ENCODE measurements around the gene SIM1. TPM values are rescaled to one million over a fixed set of nuclear protein-coding genes. Genes with fewer than 3 reads are reported as not detected.
A peak's percentile ranks its signal among the peaks of the same experiment; 100 is the strongest.

The SIM1 gene
- not detected for total RNA-seq

- DNase-seq (ENCODE audit: low spot score) (no peak), ATAC-seq (ENCODE audit: insufficient number of reproducible peaks, low FRiP score, low read depth) (no peak)
- peak within 1 kb of the TSS; percentile 43 for H3K4me3 ChIP-seq
- H3K27ac ChIP-seq = no peak within 1 kb of the TSS
- peaks cover 3 to 16% of the 10 kb centered on the region in 2 donors for H3K4me1 ChIP-seq (ENCODE audit: control insufficient read depth in 1 of 2, low read depth in 2 of 2)
- no peak for TF ChIP-seq CTCF (IDR thresholded peaks at IDR 0.05)
- H3K36me3 ChIP-seq = no peaks in the 10 kb centered on the region
- H3K27me3 ChIP-seq (replicated peaks; ENCODE audit: insufficient read depth) = peaks cover 72% of the 10 kb centered on the region
- H3K9me3 ChIP-seq = no peaks in the 10 kb centered on the region
Measured at GRCh38 chr6:100464903-100465700, at the start of gene SIM1. Gene SIM1 (minus strand): TSS chr6:100464921. CDS start chr6:100463468, 1,453 bp downstream.

DNA sequence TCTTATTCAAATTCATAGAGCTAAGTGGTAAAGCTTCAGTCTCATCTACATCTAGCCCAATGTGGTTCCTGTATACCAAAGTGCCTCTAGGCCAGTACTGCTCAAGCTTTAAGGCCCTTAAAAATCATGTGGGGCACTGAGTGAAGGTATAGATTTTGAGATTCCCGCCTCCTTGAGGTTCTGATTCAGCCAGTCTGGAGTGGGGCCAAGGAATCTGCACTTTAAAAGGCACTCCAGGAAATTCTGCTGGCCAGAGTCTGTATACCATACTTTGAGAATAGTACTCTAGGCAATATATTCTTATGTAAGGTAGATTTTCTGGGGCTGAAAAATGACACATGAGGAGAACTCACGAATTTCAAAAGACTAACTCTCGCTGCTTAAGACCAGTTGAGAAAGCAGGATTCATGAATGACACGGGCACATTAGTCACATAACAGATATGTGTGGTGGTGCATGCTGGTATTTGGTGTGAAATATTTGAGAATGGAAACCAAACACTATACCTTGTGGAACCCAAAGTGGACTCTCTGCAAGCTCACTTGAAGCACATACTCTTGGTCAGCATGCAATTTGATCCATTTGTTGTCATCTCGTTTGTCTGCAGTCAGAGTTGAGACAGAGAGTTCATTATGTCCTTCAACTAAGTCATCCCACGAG, 47.6 kb upstream of the SIM1 start:
- no peaks in the 10 kb centered on the region for H3K27me3 ChIP-seq (replicated peaks; ENCODE audit: insufficient read depth)
- no peaks in the 10 kb centered on the region for H3K9me3 ChIP-seq
- no peak overlapping the region for H3K27ac ChIP-seq
- no peak overlapping the region for H3K4me3 ChIP-seq
- H3K4me1 ChIP-seq (ENCODE audit: control insufficient read depth in 1 of 2, low read depth in 2 of 2) = no peaks in the 10 kb centered on the region
- H3K36me3 ChIP-seq = peaks cover 17% of the 10 kb centered on the region
- DNase-seq (ENCODE audit: low spot score) = no peak
- ATAC-seq (ENCODE audit: insufficient number of reproducible peaks, low FRiP score, low read depth) = no peak
- no peak for TF ChIP-seq CTCF (IDR thresholded peaks at IDR 0.05)

GRCh38 chr6:100509101-100509500, 44.4 kb upstream of the SIM1 start:
- H3K4me3 ChIP-seq = no peak overlapping the region
- no peak for ATAC-seq (ENCODE audit: insufficient number of reproducible peaks, low FRiP score, low read depth)
- no peaks in the 10 kb centered on the region for H3K9me3 ChIP-seq
- no peak for TF ChIP-seq CTCF (IDR thresholded peaks at IDR 0.05)
- no peak for DNase-seq (ENCODE audit: low spot score)
- H3K4me1 ChIP-seq (ENCODE audit: control insufficient read depth in 1 of 2, low read depth in 2 of 2) = peaks cover 5 to 16% of the 10 kb centered on the region in 2 donors
- no peaks in the 10 kb centered on the region for H3K27me3 ChIP-seq (replicated peaks; ENCODE audit: insufficient read depth)
- H3K27ac ChIP-seq = no peak overlapping the region
- H3K36me3 ChIP-seq = peaks cover 13% of the 10 kb centered on the region

- H3K27me3 ChIP-seq (replicated peaks; ENCODE audit: insufficient read depth) = no peaks in the 10 kb centered on the region
- ATAC-seq (ENCODE audit: insufficient number of reproducible peaks, low FRiP score, low read depth) = no peak
- DNase-seq (ENCODE audit: low spot score) = no peak
- peaks cover 11% of the 10 kb centered on the region for H3K36me3 ChIP-seq
- H3K9me3 ChIP-seq = no peaks in the 10 kb centered on the region
- H3K4me1 ChIP-seq (ENCODE audit: control insufficient read depth in 1 of 2, low read depth in 2 of 2) = peaks cover 5 to 27% of the 10 kb centered on the region in 2 donors
- no peak for TF ChIP-seq CTCF (IDR thresholded peaks at IDR 0.05)
- H3K27ac ChIP-seq = no peak overlapping the region
- no peak overlapping the region for H3K4me3 ChIP-seq
Measured at GRCh38 chr6:100506651-100507050, 41.9 kb upstream of the SIM1 start.
